ENCODE data around the gene OSBPL10.

- TF ChIP-seq POLR2A (IDR thresholded peaks at IDR 0.05; ENCODE audit: low read depth, low read length), result no peak
- no peak for TF ChIP-seq POLR2AphosphoS5 (IDR thresholded peaks at IDR 0.05; ENCODE audit: low read depth, low read length)
These were observed 12.6 kb downstream of the OSBPL10 start for GRCh38 chr3:31968369-31968926.
